A549 (cell line): ENCODE measurements around the gene MPC1. TPM values are rescaled to one million over a fixed set of nuclear protein-coding genes. Genes with fewer than 3 reads are reported as not detected.

ENCODE experiments used
- ATAC-seq, 2 experiments: fragments of 200-7000 bp in 1 of 2; fragments of >200 bp in 1 of 2; cut with Nextera tagmentation in 1 of 2; cut with Tn5 transposase in 1 of 2; 3 replicates each; pipeline versions ENCODE4 v1.8.0 to v1.9.1; 2018 to 2020; ENCODE audit warnings: mild to moderate bottlenecking in 1 of 2, moderate library complexity in 1 of 2
- CTCF ChIA-PET: fragments of 300-600 bp; sonication (Branson Sonifier 250); formaldehyde crosslinking; extraction: SDS; loops from one replicate; lab custom pipeline; 2021; ENCODE audit warnings: antibody characterized with exemption, inconsistent platforms; lab: Yijun Ruan, JAX
- POLR2A ChIA-PET: fragments of 350-600 bp; formaldehyde crosslinking; extraction: SDS; loops from one replicate; lab custom pipeline; 2021; ENCODE audit warnings: antibody characterized with exemption, inconsistent platforms; lab: Yijun Ruan, JAX
- DNase-seq, 2 experiments: peaks; one replicate each; pipeline versions ENCODE4 v3.0.0 to v3.0.0-alpha.2; 2011 to 2016; ENCODE audit warnings: low read depth in 1 of 2, low spot score in 1 of 2
- FAIRE-seq: peaks from 2 replicates; lab custom pipeline; 2011; peaks lifted over from hg19 to GRCh38; lab: Jason Lieb, UNC
- H3K27ac ChIP-seq, 2 experiments: fragments of >200 bp; sonication (Bioruptor Twin); formaldehyde crosslinking; 3 replicates each; pipeline ENCODE4 v1.5.1; 2016 to 2017
- H3K4me1 ChIP-seq: fragments of >200 bp; sonication (Bioruptor Twin); formaldehyde crosslinking; 3 replicates; pipeline ENCODE4 v1.6.1; 2016
- H3K4me2 ChIP-seq: fragments of >200 bp; sonication (Bioruptor Twin); formaldehyde crosslinking; 3 replicates; pipeline ENCODE4 v1.6.1; 2016
- H3K4me3 ChIP-seq: fragments of >200 bp; sonication (Bioruptor Twin); formaldehyde crosslinking; 3 replicates; pipeline ENCODE4 v1.5.1; 2016
- H3K9me3 ChIP-seq: fragments of >200 bp; sonication (Bioruptor Twin); formaldehyde crosslinking; 3 replicates; pipeline ENCODE4 v1.6.1; 2016
- CBX2 ChIP-seq: fragments of 200-600 bp; sonication (generic); IDR thresholded peaks from 2 replicates; pipeline ENCODE4 v1.6.1; 2016; ENCODE audit warnings: low read depth, mild to moderate bottlenecking, borderline replicate concordance
- CEBPB ChIP-seq, 2 experiments: fragments of >200 bp in 1 of 2; sonication (Bioruptor Twin) in 1 of 2; formaldehyde crosslinking in 1 of 2; IDR thresholded peaks; 2 replicates each; pipeline ENCODE4 v1.6.1; 2012 to 2016
- EHF ChIP-seq: fragments of 250-450 bp; sonication (Bioruptor Pico); IDR thresholded peaks from 2 replicates; pipeline ENCODE4 v1.5.0; 2020; ENCODE audit warnings: mild to moderate bottlenecking
- ESRRA ChIP-seq: fragments of 150-350 bp; IDR thresholded peaks from 2 replicates; pipeline ENCODE4 v1.6.1; 2014; ENCODE audit warnings: mild to moderate bottlenecking, low read length, borderline replicate concordance
- FOXS1 ChIP-seq: fragments of 250-450 bp; sonication (Bioruptor Pico); IDR thresholded peaks from 2 replicates; pipeline ENCODE4 v1.5.0; 2020; ENCODE audit warnings: mild to moderate bottlenecking, moderate library complexity
- GATA3 ChIP-seq: IDR thresholded peaks from 2 replicates; pipeline ENCODE4 v1.6.1; 2012; ENCODE audit warnings: borderline replicate concordance
- HDAC2 ChIP-seq: fragments of 200-600 bp; sonication (generic); IDR thresholded peaks from 2 replicates; pipeline ENCODE4 v1.6.1; 2016
- JUN ChIP-seq, 2 experiments: fragments of >200 bp; sonication (Bioruptor Twin); formaldehyde crosslinking; IDR thresholded peaks; 2 replicates in 1 of 2; 3 replicates in 1 of 2; pipeline ENCODE4 v1.6.1; 2016 to 2017
- JUNB ChIP-seq: fragments of >200 bp; sonication (Bioruptor Twin); formaldehyde crosslinking; IDR thresholded peaks from 2 replicates; pipeline ENCODE4 v1.6.1; 2016
- KDM1A ChIP-seq: fragments of 200-600 bp; sonication (generic); IDR thresholded peaks from 2 replicates; pipeline ENCODE4 v1.6.1; 2016; ENCODE audit warnings: low read depth, mild to moderate bottlenecking
- KDM5A ChIP-seq: fragments of 200-600 bp; sonication (generic); IDR thresholded peaks from 2 replicates; pipeline ENCODE4 v1.6.1; 2016; ENCODE audit warnings: antibody characterized with exemption, mild to moderate bottlenecking
- MAFK ChIP-seq: fragments of 450-650 bp; IDR thresholded peaks from 2 replicates; pipeline ENCODE4 v1.6.1; 2014; ENCODE audit not compliant: partially characterized antibody
- MYC ChIP-seq: IDR thresholded peaks from 2 replicates; pipeline ENCODE4 v1.6.1; 2012; ENCODE audit warnings: mild to moderate bottlenecking, inconsistent platforms, low read length, improper control_type of control experiment, borderline replicate concordance
- NPAS2 ChIP-seq: fragments of 250-450 bp; sonication (Bioruptor Pico); IDR thresholded peaks from 2 replicates; pipeline ENCODE4 v1.8.0; 2022; ENCODE audit warnings: mild to moderate bottlenecking, moderate library complexity, borderline replicate concordance
- PHF8 ChIP-seq: fragments of 200-600 bp; sonication (generic); IDR thresholded peaks from 2 replicates; pipeline ENCODE4 v1.6.1; 2016; ENCODE audit warnings: low read depth, mild to moderate bottlenecking, antibody characterized with exemption, moderate library complexity, borderline replicate concordance
- RAD21 ChIP-seq, 2 experiments: fragments of >200 bp in 1 of 2; sonication (Bioruptor Twin) in 1 of 2; formaldehyde crosslinking in 1 of 2; IDR thresholded peaks in 1 of 2; conservative IDR thresholded peaks in 1 of 2; 2 replicates in 1 of 2; 3 replicates in 1 of 2; pipeline ENCODE4 v1.6.1; 2012 to 2018; ENCODE audit warnings: inconsistent platforms in 1 of 2
- SREBF2 ChIP-seq: fragments of 450-650 bp; IDR thresholded peaks from 2 replicates; pipeline ENCODE4 v1.6.1; 2014; ENCODE audit warnings: mild to moderate bottlenecking, moderate library complexity
- TFCP2L1 ChIP-seq: fragments of 250-450 bp; sonication (Bioruptor Pico); IDR thresholded peaks from 2 replicates; pipeline ENCODE4 v1.5.0; 2021; ENCODE audit warnings: mild to moderate bottlenecking
- TP53 ChIP-seq: fragments of 250-450 bp; sonication (Bioruptor Pico); IDR thresholded peaks from 2 replicates; pipeline ENCODE4 v1.5.0; 2021; ENCODE audit warnings: mild to moderate bottlenecking, moderate library complexity
- WGBS: methylation state at CpG from one replicate; pipeline ENCODE4 v1.1.6; 2017; ENCODE audit errors: missing lambda C conversion rate; 5-methylcytosine and 5-hydroxymethylcytosine counted together
- polyA plus RNA-seq, 4 experiments: library from polyadenylated mRNA; depleted of rRNA in 3 of 4; stranded (reverse); fragments of >200 nt; fragmentation: RNase III in 1 of 4; extraction: RNeasy Plus Mini Kit Qiagen cat#74134 plus additional on column Dnase treatment in 1 of 4; gene quantifications; 2 replicates in 3 of 4; 3 replicates in 1 of 4; pipeline ENCODE4 v1.2.3, GENCODE V29; 2011 to 2017
- TF ChIP-seq, protein P1 (sequence below): fragments of 150-350 bp; IDR thresholded peaks from 2 replicates; pipeline ENCODE4 v1.6.1; 2014; ENCODE audit warnings: low read depth, mild to moderate bottlenecking, low read length
- TF ChIP-seq, protein P2 (sequence below): fragments of >200 bp; sonication (Bioruptor Twin); formaldehyde crosslinking; IDR thresholded peaks from 3 replicates; pipeline ENCODE4 v1.5.1; 2016
- TF ChIP-seq, protein P3 (sequence below): IDR thresholded peaks from 2 replicates; pipeline ENCODE4 v1.6.1; 2012; ENCODE audit warnings: low read depth, borderline replicate concordance
- TF ChIP-seq, protein P4 (sequence below): fragments of >200 bp; sonication (Bioruptor Twin); formaldehyde crosslinking; IDR thresholded peaks from 2 replicates; pipeline ENCODE4 v1.6.1; 2016
- TF ChIP-seq, protein P5 (sequence below): IDR thresholded peaks from 2 replicates; pipeline ENCODE4 v1.6.1; 2012

MPC1 gene
- polyA plus RNA-seq, 2 of the 4 experiments (the other 2 are of a cell fraction) = 4.4 to 7.7 TPM

DNA sequence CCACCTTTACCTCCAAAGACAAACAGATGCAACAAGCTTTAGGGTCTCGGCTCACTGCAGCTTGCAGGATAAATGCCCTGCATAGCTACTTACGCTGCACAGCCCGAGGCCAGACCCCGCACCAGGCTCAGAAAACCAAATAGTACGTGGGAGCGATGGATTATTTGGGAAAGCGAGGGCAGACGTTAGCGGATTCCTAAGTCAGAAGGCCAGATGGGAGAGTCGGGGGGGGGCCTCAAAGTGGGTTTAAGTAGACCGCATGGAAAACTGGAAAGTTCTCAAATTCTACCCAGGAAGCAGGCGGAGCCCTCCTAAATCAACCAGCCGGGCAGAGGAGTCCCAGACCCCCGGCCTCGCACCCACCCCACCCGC lies 40.8 kb downstream of the MPC1 start:
- POLR2A ChIA-PET = interaction anchor here (0.7 kb wide), 2 partner anchors 25 to 158 kb away, joined by 3 to 5 read pairs; no protein-coding TSS in a partner anchor
- TF ChIP-seq RAD21 (conservative IDR thresholded peaks at IDR 0.05 in 1 of 2, IDR thresholded peaks at IDR 0.05 in 1 of 2) (no peak), HDAC2 (no peak), GATA3 (no peak), TP53 (no peak), SREBF2 (no peak), TFCP2L1 (CRISPR knock-in tag) (no peak), EHF (CRISPR knock-in tag) (no peak), KDM5A (no peak), ESRRA (no peak), JUNB (no peak), JUN (IDR thresholded peaks at IDR 0.05) (no peak), MYC (no peak), MAFK (no peak), FOXS1 (CRISPR knock-in tag) (no peak), CBX2 (no peak), NPAS2 (CRISPR knock-in tag) (no peak)
- TF ChIP-seq, protein P1, sequence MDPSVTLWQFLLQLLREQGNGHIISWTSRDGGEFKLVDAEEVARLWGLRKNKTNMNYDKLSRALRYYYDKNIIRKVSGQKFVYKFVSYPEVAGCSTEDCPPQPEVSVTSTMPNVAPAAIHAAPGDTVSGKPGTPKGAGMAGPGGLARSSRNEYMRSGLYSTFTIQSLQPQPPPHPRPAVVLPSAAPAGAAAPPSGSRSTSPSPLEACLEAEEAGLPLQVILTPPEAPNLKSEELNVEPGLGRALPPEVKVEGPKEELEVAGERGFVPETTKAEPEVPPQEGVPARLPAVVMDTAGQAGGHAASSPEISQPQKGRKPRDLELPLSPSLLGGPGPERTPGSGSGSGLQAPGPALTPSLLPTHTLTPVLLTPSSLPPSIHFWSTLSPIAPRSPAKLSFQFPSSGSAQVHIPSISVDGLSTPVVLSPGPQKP = no peak
- TF ChIP-seq, protein P2, sequence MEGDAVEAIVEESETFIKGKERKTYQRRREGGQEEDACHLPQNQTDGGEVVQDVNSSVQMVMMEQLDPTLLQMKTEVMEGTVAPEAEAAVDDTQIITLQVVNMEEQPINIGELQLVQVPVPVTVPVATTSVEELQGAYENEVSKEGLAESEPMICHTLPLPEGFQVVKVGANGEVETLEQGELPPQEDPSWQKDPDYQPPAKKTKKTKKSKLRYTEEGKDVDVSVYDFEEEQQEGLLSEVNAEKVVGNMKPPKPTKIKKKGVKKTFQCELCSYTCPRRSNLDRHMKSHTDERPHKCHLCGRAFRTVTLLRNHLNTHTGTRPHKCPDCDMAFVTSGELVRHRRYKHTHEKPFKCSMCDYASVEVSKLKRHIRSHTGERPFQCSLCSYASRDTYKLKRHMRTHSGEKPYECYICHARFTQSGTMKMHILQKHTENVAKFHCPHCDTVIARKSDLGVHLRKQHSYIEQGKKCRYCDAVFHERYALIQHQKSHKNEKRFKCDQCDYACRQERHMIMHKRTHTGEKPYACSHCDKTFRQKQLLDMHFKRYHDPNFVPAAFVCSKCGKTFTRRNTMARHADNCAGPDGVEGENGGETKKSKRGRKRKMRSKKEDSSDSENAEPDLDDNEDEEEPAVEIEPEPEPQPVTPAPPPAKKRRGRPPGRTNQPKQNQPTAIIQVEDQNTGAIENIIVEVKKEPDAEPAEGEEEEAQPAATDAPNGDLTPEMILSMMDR = no peak
- TF ChIP-seq, protein P3, sequence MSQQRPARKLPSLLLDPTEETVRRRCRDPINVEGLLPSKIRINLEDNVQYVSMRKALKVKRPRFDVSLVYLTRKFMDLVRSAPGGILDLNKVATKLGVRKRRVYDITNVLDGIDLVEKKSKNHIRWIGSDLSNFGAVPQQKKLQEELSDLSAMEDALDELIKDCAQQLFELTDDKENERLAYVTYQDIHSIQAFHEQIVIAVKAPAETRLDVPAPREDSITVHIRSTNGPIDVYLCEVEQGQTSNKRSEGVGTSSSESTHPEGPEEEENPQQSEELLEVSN = no peak
- TF ChIP-seq, protein P4, sequence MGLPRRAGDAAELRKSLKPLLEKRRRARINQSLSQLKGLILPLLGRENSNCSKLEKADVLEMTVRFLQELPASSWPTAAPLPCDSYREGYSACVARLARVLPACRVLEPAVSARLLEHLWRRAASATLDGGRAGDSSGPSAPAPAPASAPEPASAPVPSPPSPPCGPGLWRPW = no peak
- TF ChIP-seq, all 56 proteins: peak for 0
- H3K4me2 ChIP-seq = peak overlapping the region; percentile 94
- no peaks in the 10 kb centered on the region for H3K9me3 ChIP-seq
- peaks cover 12% of the 10 kb centered on the region; the same call in 2 of the 3 replicates for H3K4me1 ChIP-seq
- H3K27ac ChIP-seq = peak overlapping the region; percentile 92 to 98
- CTCF ChIA-PET = no interaction called here
- H3K4me3 ChIP-seq = peak overlapping the region; percentile 100
- FAIRE-seq = no peak
- WGBS = 0% methylated on average over 6 of the region's 16 CpGs
- peak; percentile 8 to 18; a peak in 3 of 6 replicates for ATAC-seq
- DNase-seq = no peak

DNA sequence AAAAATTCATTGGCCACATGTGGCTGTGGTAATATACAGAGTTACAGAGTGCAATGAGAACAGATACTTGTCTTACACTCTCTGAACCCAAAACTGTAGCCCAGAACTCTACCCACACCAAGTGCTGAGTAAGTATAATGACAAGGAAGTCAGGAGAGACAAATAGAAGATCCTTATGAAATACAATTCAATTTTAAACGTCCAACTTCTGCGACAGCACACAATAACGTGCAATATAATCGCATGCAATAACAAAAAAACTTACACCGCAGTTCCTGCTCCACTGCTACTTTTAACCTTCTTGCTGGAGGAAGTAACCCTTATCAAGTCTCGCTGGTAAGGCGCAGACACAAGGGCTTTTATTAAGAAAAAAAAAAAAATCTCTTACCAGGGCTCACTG lies 41.3 kb downstream of the MPC1 start:
- DNase-seq (no peak), ATAC-seq (no peak), FAIRE-seq (no peak)
- ChIA-PET CTCF (no interaction called here), POLR2A (interaction anchor here (0.7 kb wide), 2 partner anchors 24 to 157 kb away, joined by 3 to 5 read pairs; no protein-coding TSS in a partner anchor)
- H3K4me2 ChIP-seq = peak overlapping the region; percentile 94
- WGBS = 55% methylated on average over 7 of the region's 7 CpGs
- H3K4me3 ChIP-seq = peak overlapping the region; percentile 100
- H3K9me3 ChIP-seq = no peaks in the 10 kb centered on the region
- TF ChIP-seq CEBPB (IDR thresholded peaks at IDR 0.05) (no peak), KDM5A (no peak), KDM1A (no peak), PHF8 (no peak)
- TF ChIP-seq, protein P5, sequence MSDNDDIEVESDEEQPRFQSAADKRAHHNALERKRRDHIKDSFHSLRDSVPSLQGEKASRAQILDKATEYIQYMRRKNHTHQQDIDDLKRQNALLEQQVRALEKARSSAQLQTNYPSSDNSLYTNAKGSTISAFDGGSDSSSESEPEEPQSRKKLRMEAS = no peak
- peaks cover 12% of the 10 kb centered on the region; the same call in 2 of the 3 replicates for H3K4me1 ChIP-seq
- peak overlapping the region; percentile 92 to 98 for H3K27ac ChIP-seq
